ENCODE data around the gene ANTXR2. TPM values are rescaled to one million over a fixed set of nuclear protein-coding genes. Genes with fewer than 3 reads are reported as not detected.

The ANTXR2 gene
- polyA plus RNA-seq, 1 experiment: 105 TPM

DNA sequence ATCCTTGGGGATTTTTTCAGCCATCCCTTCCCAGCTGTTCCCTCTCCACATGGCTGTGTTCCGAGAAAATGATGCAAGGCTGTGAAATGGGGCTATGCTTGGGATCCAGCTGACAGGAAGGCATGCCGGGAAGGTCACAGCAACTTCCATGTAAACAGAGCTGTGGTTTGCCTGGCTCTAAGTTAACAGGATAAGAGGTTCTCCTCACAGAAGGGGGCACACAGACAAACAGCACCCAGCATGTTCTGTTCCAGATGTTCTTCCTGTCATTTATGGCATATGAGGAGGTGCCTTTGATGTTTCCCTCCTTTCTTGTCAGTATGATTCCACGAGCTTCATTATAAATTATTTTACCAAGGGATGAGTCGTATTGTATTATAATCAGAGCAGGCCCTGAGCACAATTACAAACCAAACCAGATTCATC lies 220.7 kb downstream of the ANTXR2 start:
- no peaks in the 10 kb centered on the region for H3K27me3 ChIP-seq (ENCODE audit: control insufficient read depth, insufficient read depth, low read length)
- POLR2A ChIA-PET: no interaction called here
- no peaks in the 10 kb centered on the region for H3K9me3 ChIP-seq (ENCODE audit: control insufficient read depth, insufficient read depth, low read length)
- CTCF ChIA-PET: no interaction called here
- peak; percentile 54 for DNase-seq (ENCODE audit: low read depth, low spot score)
- peak overlapping the region; percentile 47 for H3K27ac ChIP-seq (ENCODE audit: low read depth, low read length)
- H3K4me3 ChIP-seq (ENCODE audit: low read depth, low read length): no peak overlapping the region
- TF ChIP-seq CTCF (IDR thresholded peaks at IDR 0.05; ENCODE audit: low read depth, low read length): no peak

DNA sequence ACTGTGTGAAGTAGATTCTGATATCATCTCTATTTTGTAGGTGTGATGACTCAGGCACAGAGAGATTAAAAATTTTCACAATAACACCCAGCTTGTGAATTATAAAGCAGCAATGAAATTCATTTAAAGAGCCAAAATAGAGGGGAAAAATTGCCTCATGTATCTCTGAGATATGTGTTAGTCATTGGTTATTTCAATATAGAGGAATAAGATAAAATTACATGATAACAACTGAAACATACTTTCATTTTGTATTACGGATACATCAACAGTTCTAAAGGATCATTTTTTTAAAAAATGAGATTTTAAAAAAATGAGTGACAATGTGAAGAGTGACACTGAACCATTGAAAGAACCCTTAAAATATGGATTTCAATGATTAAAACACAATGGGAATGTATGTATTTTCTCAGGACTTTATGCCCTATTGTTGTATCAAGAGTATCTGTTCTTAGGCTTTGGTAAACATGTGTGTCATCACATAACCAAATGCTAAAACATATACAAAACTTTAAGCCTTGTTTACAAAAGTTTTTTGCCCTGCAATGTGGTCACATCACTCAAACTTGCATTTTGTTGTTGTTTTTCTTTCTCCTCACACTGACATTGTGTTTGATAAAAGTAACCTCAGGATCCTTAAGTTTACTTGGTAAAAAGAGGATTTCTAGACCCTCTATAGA lies 221.3 kb downstream of the ANTXR2 start:
- Histone ChIP-seq H3K27me3 (ENCODE audit: control insufficient read depth, insufficient read depth, low read length) (no peaks in the 10 kb centered on the region), H3K9me3 (ENCODE audit: control insufficient read depth, insufficient read depth, low read length) (no peaks in the 10 kb centered on the region), H3K27ac (ENCODE audit: low read depth, low read length) (peak overlapping the region; percentile 47), H3K4me3 (ENCODE audit: low read depth, low read length) (no peak overlapping the region)
- no peak for TF ChIP-seq CTCF (IDR thresholded peaks at IDR 0.05; ENCODE audit: low read depth, low read length)
- POLR2A ChIA-PET: no interaction called here
- DNase-seq (ENCODE audit: low read depth, low spot score): no peak
- CTCF ChIA-PET: no interaction called here

Other genes starting within 250 kb of the ANTXR2 start
- gene PRDM8, start 124.3 kb upstream of the ANTXR2 start, polyA plus RNA-seq (2011; rRNA removed): 12.8 and 14.3 TPM in 2 replicates
- 39.9 and 40.7 TPM in 2 replicates for gene FGF5, start 193.4 kb upstream of the ANTXR2 start, polyA plus RNA-seq (2011; rRNA removed)